ENCODE data around the gene PLXNA4. TPM values are rescaled to one million over a fixed set of nuclear protein-coding genes. Genes with fewer than 3 reads are reported as not detected.

Gene PLXNA4
- total RNA-seq, 1 donor from 2014 or later, result 0.13 TPM

DNA sequence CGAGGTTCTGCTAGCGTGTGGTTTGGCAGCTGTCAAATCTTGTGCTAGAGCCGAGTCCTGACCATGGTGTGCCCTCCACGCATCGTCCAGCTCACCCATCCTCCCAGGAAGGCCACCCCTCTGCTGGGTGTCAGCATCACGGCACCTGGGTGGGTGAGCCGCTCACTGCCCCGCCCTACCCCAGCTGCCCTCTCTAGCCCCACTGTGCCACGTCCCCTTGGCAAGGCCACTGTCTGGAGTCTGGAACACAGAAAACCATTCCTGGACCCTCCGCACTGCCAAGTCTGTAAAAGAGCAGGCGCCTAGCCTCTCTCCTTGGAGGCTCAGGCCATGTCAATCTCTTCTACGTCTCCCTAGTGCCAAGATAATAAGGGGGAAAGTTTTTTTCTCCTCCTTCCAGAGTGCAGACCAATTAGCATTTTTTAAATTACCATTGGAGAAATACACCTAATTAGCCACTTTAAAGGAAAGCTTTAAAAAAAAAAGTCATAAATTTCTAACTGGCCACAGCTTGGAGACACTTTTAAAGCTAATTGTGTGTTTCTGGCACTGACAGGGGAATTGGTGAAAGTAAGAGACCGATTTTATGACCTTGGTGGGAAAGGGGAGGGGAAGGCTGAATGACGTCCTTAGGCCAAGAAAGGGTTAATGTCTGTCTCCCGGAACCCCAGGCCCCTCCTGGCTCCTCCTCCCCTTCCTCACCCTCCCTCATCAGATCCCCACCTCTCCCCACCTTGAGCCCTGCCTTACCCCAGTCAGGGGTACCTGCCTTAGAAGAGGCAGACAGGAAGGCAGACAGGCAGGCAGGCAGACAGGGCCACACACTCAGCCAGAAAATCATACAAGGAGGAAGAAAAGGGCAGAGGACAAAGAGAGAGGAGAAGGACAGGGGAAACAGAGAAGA, 151.2 kb downstream of the PLXNA4 start:
- Mint-ChIP-seq H3K36me3 (ENCODE audit: low read depth) (peaks cover 8% of the 10 kb centered on the region), H3K27me3 (ENCODE audit: insufficient read depth) (peaks cover 18% of the 10 kb centered on the region), H3K4me3 (no peak overlapping the region), H3K4me1 (ENCODE audit: low read depth) (peaks cover 22% of the 10 kb centered on the region), H3K9me3 (peaks cover 12% of the 10 kb centered on the region), H3K27ac (no peak overlapping the region)
- intact Hi-C loops (cut with micrococcal nuclease), result no loop called here
- DNase-seq (ENCODE audit: low spot score), result no peak

- Mint-ChIP-seq H3K36me3 (ENCODE audit: low read depth) (peaks cover 8% of the 10 kb centered on the region), H3K9me3 (peaks cover 13% of the 10 kb centered on the region), H3K4me3 (no peak overlapping the region), H3K27me3 (ENCODE audit: insufficient read depth) (peaks cover 19% of the 10 kb centered on the region), H3K4me1 (ENCODE audit: low read depth) (peaks cover 15% of the 10 kb centered on the region), H3K27ac (no peak overlapping the region)
- intact Hi-C loops (cut with micrococcal nuclease), result no loop called here
- DNase-seq (ENCODE audit: low spot score), result no peak
These were observed 152.0 kb downstream of the PLXNA4 start for GRCh38 chr7:132424277-132424676.

DNA sequence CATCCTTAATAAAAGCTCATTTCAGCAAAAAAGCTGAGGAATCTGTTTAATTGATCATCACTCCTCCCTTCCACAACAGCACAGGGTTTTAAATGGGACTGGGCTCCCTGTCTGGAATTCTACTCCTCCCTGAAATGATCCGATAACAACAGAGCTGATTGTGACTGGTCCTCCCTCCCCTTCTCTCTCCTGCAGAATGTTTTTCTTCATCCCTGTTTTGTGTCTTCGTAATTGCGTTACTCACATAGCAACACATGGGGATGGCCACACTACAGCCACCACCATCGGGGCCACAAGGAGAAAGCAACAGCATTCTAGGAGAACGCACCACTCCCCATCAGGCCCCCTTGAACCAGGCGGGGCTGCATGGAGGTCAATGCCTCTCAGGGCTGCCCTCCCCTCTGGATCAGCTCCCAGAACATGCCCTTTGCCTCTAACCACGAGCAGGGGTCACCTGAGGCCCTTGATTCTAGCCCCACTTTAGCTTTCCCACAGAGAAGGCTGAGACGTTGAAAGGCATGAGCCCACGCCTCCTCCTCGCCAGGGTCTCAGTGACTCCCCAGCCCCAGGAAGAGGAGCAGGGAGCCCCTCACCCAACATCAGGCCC, 152.6 kb downstream of the PLXNA4 start:
- Mint-ChIP-seq H3K27me3 (ENCODE audit: insufficient read depth) (peaks cover 22% of the 10 kb centered on the region), H3K9me3 (peaks cover 13% of the 10 kb centered on the region), H3K27ac (no peak overlapping the region), H3K4me3 (no peak overlapping the region), H3K4me1 (ENCODE audit: low read depth) (peaks cover 18% of the 10 kb centered on the region), H3K36me3 (ENCODE audit: low read depth) (peaks cover 10% of the 10 kb centered on the region)
- DNase-seq (ENCODE audit: low spot score), result no peak
- intact Hi-C loops (cut with micrococcal nuclease), result no loop called here

DNA sequence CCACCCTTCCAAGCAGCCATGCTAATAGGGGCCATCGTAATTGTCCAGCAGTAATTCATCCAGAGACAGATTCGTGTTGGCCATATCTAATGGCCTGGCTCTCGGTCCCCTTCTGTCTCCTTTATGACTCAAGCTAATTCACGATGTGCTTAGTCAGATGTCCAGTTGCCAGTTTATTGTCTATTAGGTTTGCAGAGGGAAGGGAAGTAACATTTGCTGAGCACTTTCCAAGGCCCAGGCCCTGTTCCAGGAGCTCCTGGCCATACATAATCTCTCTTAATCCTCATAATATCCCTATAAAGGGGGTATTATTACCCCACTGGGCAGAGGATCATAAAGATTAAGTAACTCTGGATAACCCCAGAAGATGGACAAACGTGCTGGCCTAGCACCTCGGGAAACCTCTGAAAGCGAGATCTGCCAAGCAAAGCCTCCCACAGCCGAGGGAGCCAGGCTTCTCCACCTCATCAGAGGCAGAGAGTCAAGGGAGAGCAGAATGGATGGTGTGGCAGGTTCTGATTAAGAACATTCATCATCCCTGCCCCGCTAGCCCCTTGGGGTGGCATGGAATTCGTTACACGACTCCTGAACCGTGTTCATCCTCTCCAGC, 153.7 kb downstream of the PLXNA4 start:
- no peak overlapping the region for H3K4me3 Mint-ChIP-seq
- peaks cover 13% of the 10 kb centered on the region for H3K9me3 Mint-ChIP-seq
- H3K4me1 Mint-ChIP-seq (ENCODE audit: low read depth), result peaks cover 24% of the 10 kb centered on the region
- DNase-seq (ENCODE audit: low spot score), result no peak
- H3K27ac Mint-ChIP-seq, result no peak overlapping the region
- peaks cover 13% of the 10 kb centered on the region for H3K36me3 Mint-ChIP-seq (ENCODE audit: low read depth)
- intact Hi-C loops (cut with micrococcal nuclease), result no loop called here
- peaks cover 22% of the 10 kb centered on the region for H3K27me3 Mint-ChIP-seq (ENCODE audit: insufficient read depth)

- intact Hi-C loops (cut with micrococcal nuclease), result no loop called here
- Mint-ChIP-seq H3K4me1 (ENCODE audit: low read depth) (peaks cover 13% of the 10 kb centered on the region), H3K27ac (no peak overlapping the region), H3K9me3 (peaks cover 13% of the 10 kb centered on the region), H3K4me3 (no peak overlapping the region), H3K36me3 (ENCODE audit: low read depth) (peaks cover 13% of the 10 kb centered on the region), H3K27me3 (ENCODE audit: insufficient read depth) (peaks cover 25% of the 10 kb centered on the region)
- no peak for DNase-seq (ENCODE audit: low spot score)
These were observed 155.7 kb downstream of the PLXNA4 start for GRCh38 chr7:132420527-132420926.

- Mint-ChIP-seq H3K27me3 (ENCODE audit: insufficient read depth) (peaks cover 32% of the 10 kb centered on the region), H3K9me3 (peaks cover 13% of the 10 kb centered on the region), H3K4me1 (ENCODE audit: low read depth) (peaks cover 9% of the 10 kb centered on the region), H3K4me3 (no peak overlapping the region), H3K36me3 (ENCODE audit: low read depth) (peaks cover 13% of the 10 kb centered on the region), H3K27ac (no peak overlapping the region)
- DNase-seq (ENCODE audit: low spot score), result no peak
- intact Hi-C loops (cut with micrococcal nuclease), result no loop called here
These were observed 156.7 kb downstream of the PLXNA4 start for GRCh38 chr7:132419542-132419941.

- Mint-ChIP-seq H3K4me3 (no peak overlapping the region), H3K4me1 (ENCODE audit: low read depth) (peaks cover 9% of the 10 kb centered on the region), H3K27me3 (ENCODE audit: insufficient read depth) (peaks cover 30% of the 10 kb centered on the region), H3K27ac (no peak overlapping the region), H3K36me3 (ENCODE audit: low read depth) (peaks cover 13% of the 10 kb centered on the region), H3K9me3 (peaks cover 13% of the 10 kb centered on the region)
- intact Hi-C loops (cut with micrococcal nuclease), result no loop called here
- no peak for DNase-seq (ENCODE audit: low spot score)
These were observed 157.4 kb downstream of the PLXNA4 start for GRCh38 chr7:132418840-132419239.

DNA sequence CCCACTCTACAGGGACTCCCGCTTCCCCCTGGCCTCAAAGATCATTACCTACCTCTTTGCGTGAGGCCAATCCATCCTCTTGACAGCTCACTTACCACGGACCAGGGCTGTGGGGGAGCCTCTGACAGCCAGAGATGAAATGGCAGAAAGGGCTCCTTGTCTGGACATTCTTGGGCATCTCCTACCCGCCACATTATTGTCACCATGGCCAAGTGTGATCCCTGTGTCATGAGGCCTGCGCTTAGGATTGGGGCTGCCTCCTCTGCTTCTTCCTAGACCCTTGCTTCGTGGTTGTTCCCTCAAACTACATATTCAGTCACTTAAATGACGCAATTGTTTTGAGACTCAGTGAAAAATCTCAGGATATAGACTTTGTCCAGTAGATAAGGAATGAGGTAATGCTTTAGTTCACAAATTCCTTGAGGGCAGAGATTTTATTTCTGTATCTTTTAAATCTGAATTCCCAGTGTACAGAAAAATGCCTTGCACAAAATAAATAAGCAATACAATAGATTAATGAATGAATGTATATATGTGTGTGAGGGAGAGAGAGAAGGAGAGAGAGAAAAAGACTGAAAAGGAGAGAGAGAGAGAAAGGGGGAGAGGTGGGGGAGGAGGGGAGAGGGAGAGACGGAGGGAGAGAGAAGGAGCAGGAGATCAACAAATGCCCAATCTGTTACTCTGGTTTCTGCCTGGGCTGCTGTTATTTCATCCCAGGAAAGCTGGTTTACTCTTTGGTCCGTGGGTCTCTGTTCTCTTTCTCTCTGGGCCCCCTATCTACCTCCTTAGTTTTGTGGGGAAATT, 159.0 kb downstream of the PLXNA4 start:
- no peak overlapping the region for H3K27ac Mint-ChIP-seq
- peaks cover 13% of the 10 kb centered on the region for H3K9me3 Mint-ChIP-seq
- peaks cover 13% of the 10 kb centered on the region for H3K36me3 Mint-ChIP-seq (ENCODE audit: low read depth)
- H3K27me3 Mint-ChIP-seq (ENCODE audit: insufficient read depth), result peaks cover 31% of the 10 kb centered on the region
- H3K4me1 Mint-ChIP-seq (ENCODE audit: low read depth), result peaks cover 9% of the 10 kb centered on the region
- no peak overlapping the region for H3K4me3 Mint-ChIP-seq
- intact Hi-C loops (cut with micrococcal nuclease), result no loop called here
- DNase-seq (ENCODE audit: low spot score), result no peak

GRCh38 chr7:132416395-132416794, 159.9 kb downstream of the PLXNA4 start:
- Mint-ChIP-seq H3K4me3 (no peak overlapping the region), H3K9me3 (peaks cover 12% of the 10 kb centered on the region), H3K27ac (no peak overlapping the region), H3K36me3 (ENCODE audit: low read depth) (peaks cover 13% of the 10 kb centered on the region), H3K27me3 (ENCODE audit: insufficient read depth) (peaks cover 32% of the 10 kb centered on the region), H3K4me1 (ENCODE audit: low read depth) (peaks cover 13% of the 10 kb centered on the region)
- intact Hi-C loops (cut with micrococcal nuclease), result no loop called here
- no peak for DNase-seq (ENCODE audit: low spot score)

DNA sequence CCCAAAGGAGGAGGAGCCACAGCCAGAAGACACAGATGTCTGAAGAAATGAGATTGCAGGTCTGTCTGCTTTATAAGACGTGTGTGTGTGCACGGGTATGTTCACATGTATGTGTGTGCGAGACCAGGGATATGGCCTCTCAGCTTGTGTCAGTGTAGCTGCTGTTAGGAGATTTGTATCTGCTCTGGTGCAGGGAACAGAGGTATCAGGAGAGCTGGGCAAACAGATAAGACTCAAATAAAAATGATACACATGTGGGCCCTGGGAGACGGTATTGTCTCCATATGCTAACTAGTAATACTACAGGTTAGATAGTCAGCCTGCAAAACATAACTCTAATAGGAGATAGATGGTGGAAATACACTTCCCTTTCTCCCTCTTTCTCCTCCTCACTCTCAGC, 161.0 kb downstream of the PLXNA4 start:
- Mint-ChIP-seq H3K27me3 (ENCODE audit: insufficient read depth) (peaks cover 27% of the 10 kb centered on the region), H3K4me3 (no peak overlapping the region), H3K27ac (no peak overlapping the region), H3K4me1 (ENCODE audit: low read depth) (peaks cover 13% of the 10 kb centered on the region), H3K36me3 (ENCODE audit: low read depth) (peaks cover 5% of the 10 kb centered on the region), H3K9me3 (peaks cover 3% of the 10 kb centered on the region)
- intact Hi-C loops (cut with micrococcal nuclease), result no loop called here
- no peak for DNase-seq (ENCODE audit: low spot score)

DNA sequence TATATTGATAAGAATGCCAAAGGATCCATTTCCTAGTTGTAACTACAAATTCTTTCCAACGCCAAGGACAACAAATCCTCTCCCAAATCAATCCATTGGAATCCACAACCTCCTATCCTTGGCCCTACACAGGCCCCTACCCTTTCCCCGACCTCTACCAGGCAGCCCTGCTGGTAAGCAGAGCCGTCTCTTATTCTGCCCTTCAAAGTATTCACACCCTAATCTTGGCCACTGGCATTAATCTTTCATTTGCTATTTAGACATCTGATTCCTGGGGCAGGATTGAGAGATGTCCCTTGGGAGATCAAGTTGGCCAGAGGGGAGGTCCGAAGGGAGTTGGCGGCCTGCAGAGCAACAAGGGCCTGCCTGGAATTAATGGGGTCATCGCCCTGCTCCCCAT, 161.4 kb downstream of the PLXNA4 start:
- H3K36me3 Mint-ChIP-seq (ENCODE audit: low read depth), result peaks cover 5% of the 10 kb centered on the region
- peaks cover 13% of the 10 kb centered on the region for H3K4me1 Mint-ChIP-seq (ENCODE audit: low read depth)
- H3K27ac Mint-ChIP-seq, result no peak overlapping the region
- H3K4me3 Mint-ChIP-seq, result no peak overlapping the region
- intact Hi-C loops (cut with micrococcal nuclease), result no loop called here
- no peaks in the 10 kb centered on the region for H3K9me3 Mint-ChIP-seq
- DNase-seq (ENCODE audit: low spot score), result no peak
- peaks cover 26% of the 10 kb centered on the region for H3K27me3 Mint-ChIP-seq (ENCODE audit: insufficient read depth)

DNA sequence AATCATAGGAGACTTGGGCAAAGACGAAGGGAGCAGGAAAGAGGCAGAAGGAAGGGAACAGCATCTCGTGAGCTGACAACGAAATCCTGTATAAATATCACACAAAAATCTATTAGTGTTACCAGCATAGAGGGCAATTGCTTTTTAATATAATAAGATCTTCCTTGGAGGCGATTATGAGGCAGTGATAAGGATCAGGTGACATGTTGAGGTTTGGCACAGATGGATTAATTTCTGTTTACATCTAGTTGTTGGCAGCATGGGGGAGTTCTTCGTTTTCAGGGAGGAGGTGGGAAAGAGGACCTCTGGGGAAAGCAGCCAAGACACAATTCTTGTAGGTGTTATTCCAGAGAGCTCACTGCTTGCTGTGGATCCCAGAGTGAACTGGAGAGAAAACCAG, 163.8 kb downstream of the PLXNA4 start:
- no peak for DNase-seq (ENCODE audit: low spot score)
- Mint-ChIP-seq H3K4me1 (ENCODE audit: low read depth) (peaks cover 4% of the 10 kb centered on the region), H3K27me3 (ENCODE audit: insufficient read depth) (peaks cover 29% of the 10 kb centered on the region), H3K9me3 (no peaks in the 10 kb centered on the region), H3K4me3 (no peak overlapping the region), H3K27ac (no peak overlapping the region), H3K36me3 (ENCODE audit: low read depth) (no peaks in the 10 kb centered on the region)
- intact Hi-C loops (cut with micrococcal nuclease), result no loop called here

All from activated T-helper 1 cell treated with anti-CD3 and anti-CD28 coated beads, Interleukin-12 subunit alpha, Interleukin-12 subunit beta, Interleukin-2, Interleukin-4 antibody, amounts not matched to agents 30 ng/mL and 10 ng/mL and 1 ng/mL, durations not matched to agents 14 hours and 24 hours and 36 hours (primary cell).